ENCODE measurements around the gene LACRT. TPM values are rescaled to one million over a fixed set of nuclear protein-coding genes. Genes with fewer than 3 reads are reported as not detected.

Gene LACRT
- total RNA-seq, 1 experiment from 2014 or later = not detected

- Mint-ChIP-seq H3K4me3 (ENCODE audit: unreplicated experiment) (no peak overlapping the region), H3K36me3 (ENCODE audit: insufficient read depth, unreplicated experiment) (no peaks in the 10 kb centered on the region), H3K9me3 (ENCODE audit: unreplicated experiment) (no peaks in the 10 kb centered on the region), H3K27me3 (ENCODE audit: insufficient read depth, unreplicated experiment) (peaks cover 24% of the 10 kb centered on the region), H3K27ac (ENCODE audit: unreplicated experiment) (no peak overlapping the region), H3K4me1 (ENCODE audit: low read depth, unreplicated experiment) (no peaks in the 10 kb centered on the region)
- Histone ChIP-seq H3K4me3 (ENCODE audit: low read depth, low read length) (no peak overlapping the region), H3K27me3 (replicated peaks; ENCODE audit: control insufficient read depth, insufficient read depth, low read length) (no peaks in the 10 kb centered on the region; the same call in 1 of the 2 replicates), H3K9me3 (no peaks in the 10 kb centered on the region), H3K4me1 (no peaks in the 10 kb centered on the region), H3K36me3 (ENCODE audit: control insufficient read depth, insufficient read depth, low read length) (no peaks in the 10 kb centered on the region)
- BruUV-seq (replicated peaks) = no TSS peak
- ChIA-PET CTCF (no interaction called here), POLR2A (no interaction called here)
- intact Hi-C loops (cut with micrococcal nuclease; ENCODE audit: unreplicated experiment) = no loop called here
- no peak for TF ChIP-seq CTCF (IDR thresholded peaks at IDR 0.05; ENCODE audit: insufficient read depth in 1 of 2, low read depth in 1 of 2, low read length in 1 of 2, severe bottlenecking in 1 of 2, unreplicated experiment in 1 of 2)
- no peak for DNase-seq
Observed at GRCh38 chr12:54657105-54657607, 22.5 kb upstream of the LACRT start.

- CTCF ChIA-PET = interaction anchor here (0.5 kb wide), 1 partner anchor 16 kb away, joined by 3 read pairs; no protein-coding TSS in a partner anchor
Observed at GRCh38 chr12:54654926-54655325, 20.2 kb upstream of the LACRT start.

GRCh38 chr12:54653025-54653424, 18.3 kb upstream of the LACRT start:
- H3K27ac Mint-ChIP-seq (ENCODE audit: unreplicated experiment) = no peak overlapping the region
- intact Hi-C loops (cut with micrococcal nuclease; ENCODE audit: unreplicated experiment) = no loop called here
- H3K4me3 ChIP-seq (ENCODE audit: low read depth, low read length) = no peak overlapping the region
- no peaks in the 10 kb centered on the region for H3K9me3 ChIP-seq
- POLR2A ChIA-PET = no interaction called here
- BruUV-seq (replicated peaks) = no TSS peak
- H3K27me3 Mint-ChIP-seq (ENCODE audit: insufficient read depth, unreplicated experiment) = peaks cover 12% of the 10 kb centered on the region
- no peaks in the 10 kb centered on the region for H3K27me3 ChIP-seq (replicated peaks; ENCODE audit: control insufficient read depth, insufficient read depth, low read length)
- H3K36me3 ChIP-seq (ENCODE audit: control insufficient read depth, insufficient read depth, low read length) = no peaks in the 10 kb centered on the region
- no peak for DNase-seq
- CTCF ChIA-PET = no interaction called here
- no peak for TF ChIP-seq CTCF (IDR thresholded peaks at IDR 0.05; ENCODE audit: insufficient read depth in 1 of 2, low read depth in 1 of 2, low read length in 1 of 2, severe bottlenecking in 1 of 2, unreplicated experiment in 1 of 2)
- no peaks in the 10 kb centered on the region for H3K4me1 Mint-ChIP-seq (ENCODE audit: low read depth, unreplicated experiment)
- no peaks in the 10 kb centered on the region for H3K36me3 Mint-ChIP-seq (ENCODE audit: insufficient read depth, unreplicated experiment)
- no peaks in the 10 kb centered on the region for H3K9me3 Mint-ChIP-seq (ENCODE audit: unreplicated experiment)
- H3K4me3 Mint-ChIP-seq (ENCODE audit: unreplicated experiment) = no peak overlapping the region
- H3K4me1 ChIP-seq = no peaks in the 10 kb centered on the region

More at GRCh38 chr12:54654926-54655325, 20.2 kb upstream of the LACRT start:
- no peaks in the 10 kb centered on the region for H3K27me3 ChIP-seq (replicated peaks; ENCODE audit: control insufficient read depth, insufficient read depth, low read length)
- H3K4me3 ChIP-seq (ENCODE audit: low read depth, low read length) = no peak overlapping the region
- Mint-ChIP-seq H3K36me3 (ENCODE audit: insufficient read depth, unreplicated experiment) (no peaks in the 10 kb centered on the region), H3K9me3 (ENCODE audit: unreplicated experiment) (no peaks in the 10 kb centered on the region), H3K4me3 (ENCODE audit: unreplicated experiment) (no peak overlapping the region), H3K4me1 (ENCODE audit: low read depth, unreplicated experiment) (no peaks in the 10 kb centered on the region), H3K27me3 (ENCODE audit: insufficient read depth, unreplicated experiment) (peaks cover 22% of the 10 kb centered on the region), H3K27ac (ENCODE audit: unreplicated experiment) (no peak overlapping the region)
- no peaks in the 10 kb centered on the region for H3K9me3 ChIP-seq
- no peaks in the 10 kb centered on the region for H3K4me1 ChIP-seq
- POLR2A ChIA-PET = no interaction called here
- no peak for TF ChIP-seq CTCF (IDR thresholded peaks at IDR 0.05; ENCODE audit: insufficient read depth in 1 of 2, low read depth in 1 of 2, low read length in 1 of 2, severe bottlenecking in 1 of 2, unreplicated experiment in 1 of 2)
- no peaks in the 10 kb centered on the region for H3K36me3 ChIP-seq (ENCODE audit: control insufficient read depth, insufficient read depth, low read length)
- no peak for DNase-seq
- intact Hi-C loops (cut with micrococcal nuclease; ENCODE audit: unreplicated experiment) = no loop called here
- no TSS peak for BruUV-seq (replicated peaks)
